Activated naive CD4-positive, alpha-beta T cell treated with Interleukin-2 at 50 U/mL for 16 hours (primary cell): ENCODE results near the gene FBXO21.

Experiments used
- DNase-seq: peaks from one replicate; pipeline ENCODE4 v3.0.0-alpha.2; 2020

Gene FBXO21

GRCh38 chr12:117162167-117162539, 28.1 kb downstream of the FBXO21 start:
- no peak for DNase-seq

GRCh38 chr12:117161460-117162166, 28.7 kb downstream of the FBXO21 start:
- DNase-seq: no peak

GRCh38 chr12:117159674-117160073, 30.6 kb downstream of the FBXO21 start:
- no peak for DNase-seq

- no peak for DNase-seq
Observed at GRCh38 chr12:117158911-117159553, 31.2 kb downstream of the FBXO21 start.

GRCh38 chr12:117158096-117158495, 32.2 kb downstream of the FBXO21 start:
- DNase-seq: no peak

- peak; percentile 80 for DNase-seq
Observed at GRCh38 chr12:117155278-117156060, 34.8 kb downstream of the FBXO21 start.

- DNase-seq: no peak
Observed at GRCh38 chr12:117152793-117153775, 37.2 kb downstream of the FBXO21 start.

GRCh38 chr12:117151403-117152031, 38.8 kb downstream of the FBXO21 start:
- no peak for DNase-seq

GRCh38 chr12:117149431-117149830, 40.8 kb downstream of the FBXO21 start:
- DNase-seq: no peak

GRCh38 chr12:117148642-117149041, 41.6 kb downstream of the FBXO21 start:
- peak; percentile 12 for DNase-seq

GRCh38 chr12:117147639-117148038, 42.6 kb downstream of the FBXO21 start:
- DNase-seq: no peak

- no peak for DNase-seq
Observed at GRCh38 chr12:117145597-117146154, 44.6 kb downstream of the FBXO21 start.

GRCh38 chr12:117144599-117144998, 45.7 kb downstream of the FBXO21 start:
- DNase-seq: no peak

- no peak for DNase-seq
Observed at GRCh38 chr12:117143008-117143532, 47.2 kb downstream of the FBXO21 start.

GRCh38 chr12:117142094-117142493, 48.2 kb downstream of the FBXO21 start:
- DNase-seq: no peak

- DNase-seq: no peak
Observed at GRCh38 chr12:117141097-117141898, 49.0 kb downstream of the FBXO21 start.

- no peak for DNase-seq
Observed at GRCh38 chr12:117140397-117141096, 49.7 kb downstream of the FBXO21 start.

- no peak for DNase-seq
Observed at GRCh38 chr12:117139025-117139717, 51.1 kb downstream of the FBXO21 start.

- no peak for DNase-seq
Observed at GRCh38 chr12:117134721-117135120, 55.5 kb downstream of the FBXO21 start.
